ENCODE data around the gene MEAK7.

DNA sequence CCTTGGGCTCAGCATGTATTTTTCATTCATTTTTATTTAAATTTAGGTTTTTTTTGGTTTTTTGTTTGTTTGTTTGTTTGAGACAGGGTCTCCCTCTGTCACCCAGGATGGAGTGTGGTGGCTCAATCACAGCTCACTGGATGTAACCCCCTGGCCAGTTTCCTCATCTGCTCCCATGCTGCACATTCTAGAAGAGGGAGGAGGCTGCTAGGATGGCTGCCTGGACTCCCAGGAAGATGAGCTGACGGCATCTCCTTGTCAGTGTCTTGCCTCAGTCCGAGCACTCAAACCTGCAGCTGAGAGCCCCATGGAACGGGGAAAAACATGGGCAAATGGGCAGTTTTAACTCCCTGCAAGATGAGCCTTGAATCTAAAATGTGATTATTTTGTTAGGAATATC, 7.5 kb downstream of the MEAK7 start:
- no peak for TF ChIP-seq POLR2A (IDR thresholded peaks at IDR 0.05; ENCODE audit: low read length)
- TF ChIP-seq GATA1 (IDR thresholded peaks at IDR 0.05; ENCODE audit: low read depth, low read length): no peak
